MCF 10A (cell line): ENCODE data around the gene AMPD2. TPM values are rescaled to one million over a fixed set of nuclear protein-coding genes. Genes with fewer than 3 reads are reported as not detected.
"Not testable (repeated sequence)": the region's sequence is repeated elsewhere in the genome, so short reads cannot be mapped to it uniquely, and the experiment has no call there.

Source experiments
- BruUV-seq: library from RNA; stranded (reverse); fragments of 400-500 nt; replicated peaks from 2 replicates; lab custom pipeline; 2021; lab: Mats Ljungman, UMichigan
- CTCF ChIA-PET: fragments of 300-600 bp; sonication (Branson Sonifier 250); formaldehyde crosslinking; extraction: SDS; loops from one replicate; lab custom pipeline; 2021; ENCODE audit warnings: antibody characterized with exemption, inconsistent platforms; lab: Yijun Ruan, JAX
- POLR2A ChIA-PET: fragments of 300-600, 350-650 bp; sonication (Branson Sonifier 250); formaldehyde crosslinking; extraction: SDS; loops from one replicate; lab custom pipeline; 2020; ENCODE audit warnings: antibody characterized with exemption, inconsistent platforms; lab: Yijun Ruan, JAX
- DNase-seq: peaks from one replicate; pipeline ENCODE4 v3.0.0-alpha.2; 2018; ENCODE audit not compliant: unreplicated experiment
- H3K27ac Mint-ChIP-seq: one replicate; pipeline ENCODE4 v1.8.0; 2022; ENCODE audit warnings: mild to moderate bottlenecking, low read depth, mixed read lengths; ENCODE audit not compliant: unreplicated experiment
- H3K27me3 Mint-ChIP-seq: one replicate; pipeline ENCODE4 v1.8.0; 2022; ENCODE audit warnings: mixed read lengths; ENCODE audit not compliant: insufficient read depth, unreplicated experiment
- H3K36me3 Mint-ChIP-seq: one replicate; pipeline ENCODE4 v1.8.0; 2022; ENCODE audit warnings: mild to moderate bottlenecking, moderate library complexity, mixed read lengths; ENCODE audit not compliant: insufficient read depth, unreplicated experiment
- H3K4me1 Mint-ChIP-seq: one replicate; pipeline ENCODE4 v1.8.0; 2022; ENCODE audit warnings: mixed read lengths; ENCODE audit not compliant: insufficient read depth, unreplicated experiment
- H3K4me3 Mint-ChIP-seq: one replicate; pipeline ENCODE4 v1.8.0; 2022; ENCODE audit warnings: mild to moderate bottlenecking, moderate library complexity, mixed read lengths; ENCODE audit not compliant: unreplicated experiment
- H3K9me3 Mint-ChIP-seq: one replicate; pipeline ENCODE4 v1.8.0; 2022; ENCODE audit warnings: mixed read lengths; ENCODE audit not compliant: unreplicated experiment
- intact Hi-C: fragments of 100-400 bp; cut with micrococcal nuclease; formaldehyde crosslinking; loops from 2 replicates; pipeline ENCODE4 v1.14.1; 2022
- total RNA-seq: library from RNA; stranded (reverse); gene quantifications from 2 replicates; pipeline ENCODE4 v1.2.3, GENCODE V29; 2022
- TF ChIP-seq, protein P1 (sequence below): fragments of 200-600 bp; IDR thresholded peaks from one replicate; pipeline ENCODE4 v1.8.0; 2022; ENCODE audit warnings: antibody characterized with exemption, mild to moderate bottlenecking; ENCODE audit not compliant: unreplicated experiment

AMPD2 gene
- total RNA-seq, 1 experiment from 2014 or later = 49.5 TPM

DNA sequence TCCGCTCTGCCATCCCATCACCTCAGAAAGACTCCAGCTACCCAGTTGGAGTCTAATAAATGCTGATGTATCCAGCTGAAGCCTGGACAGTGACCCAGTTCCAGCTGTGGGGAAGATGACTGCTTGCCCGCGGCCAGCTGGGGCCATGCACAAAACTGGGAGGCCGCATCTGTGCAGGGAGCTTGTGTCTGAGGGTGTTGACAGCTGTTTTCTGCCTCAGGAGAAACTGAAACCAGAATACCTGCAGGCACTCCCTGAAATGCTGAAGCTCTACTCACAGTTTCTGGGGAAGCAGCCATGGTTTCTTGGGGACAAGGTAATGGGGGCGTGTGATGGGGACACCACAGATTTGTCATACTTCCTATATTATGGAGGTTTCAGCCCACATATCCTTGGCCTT lies 51.4 kb downstream of the AMPD2 start:
- Mint-ChIP-seq H3K4me3 (no peak overlapping the region), H3K4me1 (no peaks in the 10 kb centered on the region), H3K27ac (no peak overlapping the region), H3K27me3 (no peaks in the 10 kb centered on the region), H3K9me3 (no peaks in the 10 kb centered on the region), H3K36me3 (no peaks in the 10 kb centered on the region)
- intact Hi-C loops = no loop called here
- DNase-seq = no peak
- CTCF ChIA-PET = interaction anchor here (0.5 to 1.8 kb wide), 7 partner anchors 13 to 180 kb away, joined by 3 to 11 read pairs (median 3); no protein-coding TSS in a partner anchor
- TF ChIP-seq, protein P1, sequence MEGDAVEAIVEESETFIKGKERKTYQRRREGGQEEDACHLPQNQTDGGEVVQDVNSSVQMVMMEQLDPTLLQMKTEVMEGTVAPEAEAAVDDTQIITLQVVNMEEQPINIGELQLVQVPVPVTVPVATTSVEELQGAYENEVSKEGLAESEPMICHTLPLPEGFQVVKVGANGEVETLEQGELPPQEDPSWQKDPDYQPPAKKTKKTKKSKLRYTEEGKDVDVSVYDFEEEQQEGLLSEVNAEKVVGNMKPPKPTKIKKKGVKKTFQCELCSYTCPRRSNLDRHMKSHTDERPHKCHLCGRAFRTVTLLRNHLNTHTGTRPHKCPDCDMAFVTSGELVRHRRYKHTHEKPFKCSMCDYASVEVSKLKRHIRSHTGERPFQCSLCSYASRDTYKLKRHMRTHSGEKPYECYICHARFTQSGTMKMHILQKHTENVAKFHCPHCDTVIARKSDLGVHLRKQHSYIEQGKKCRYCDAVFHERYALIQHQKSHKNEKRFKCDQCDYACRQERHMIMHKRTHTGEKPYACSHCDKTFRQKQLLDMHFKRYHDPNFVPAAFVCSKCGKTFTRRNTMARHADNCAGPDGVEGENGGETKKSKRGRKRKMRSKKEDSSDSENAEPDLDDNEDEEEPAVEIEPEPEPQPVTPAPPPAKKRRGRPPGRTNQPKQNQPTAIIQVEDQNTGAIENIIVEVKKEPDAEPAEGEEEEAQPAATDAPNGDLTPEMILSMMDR = no peak
- no TSS peak for BruUV-seq
- POLR2A ChIA-PET = interaction anchor here (1.2 kb wide), 1 partner anchor 121 kb away, joined by 3 read pairs; no protein-coding TSS in a partner anchor

- H3K4me1 Mint-ChIP-seq, H3K9me3 Mint-ChIP-seq, H3K36me3 Mint-ChIP-seq, intact Hi-C loops, DNase-seq, CTCF ChIA-PET, H3K27ac Mint-ChIP-seq, BruUV-seq, H3K27me3 Mint-ChIP-seq, POLR2A ChIA-PET, H3K4me3 Mint-ChIP-seq: not testable (repeated sequence)
These were observed 54.2 kb downstream of the AMPD2 start for GRCh38 chr1:109673861-109674260.

DNA sequence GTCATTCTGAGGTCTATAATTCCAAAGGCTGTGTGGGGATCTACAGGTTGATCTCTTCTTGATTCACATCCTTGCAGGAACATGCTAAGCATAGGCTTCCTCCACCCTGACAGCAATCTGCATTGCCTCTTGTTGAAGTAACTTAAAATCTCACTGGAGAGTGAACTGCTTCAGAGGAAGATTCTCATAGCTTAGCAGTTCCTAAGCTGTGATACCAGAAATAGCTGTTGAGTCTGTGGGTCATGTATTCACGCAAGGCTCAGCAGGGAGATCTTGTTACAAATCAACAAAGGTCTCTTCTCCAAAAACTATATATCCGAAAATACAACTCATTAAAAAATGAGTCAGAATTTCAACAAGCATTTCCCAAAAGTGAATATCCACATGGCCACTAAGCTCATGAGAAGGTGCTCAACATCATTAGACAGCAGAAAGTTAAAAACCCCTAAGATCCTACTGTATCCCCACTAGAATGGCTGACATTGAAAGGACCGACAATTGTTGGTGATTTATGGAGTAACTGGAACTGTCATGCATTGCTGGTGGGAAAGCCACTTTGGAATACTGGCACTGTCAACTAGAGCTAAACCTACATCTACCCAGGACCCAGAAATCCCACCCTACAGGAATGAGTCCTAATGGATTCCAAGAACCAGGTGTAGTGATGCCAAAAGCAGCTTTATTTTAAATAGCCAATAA lies 57.2 kb downstream of the AMPD2 start:
- intact Hi-C loops, H3K27me3 Mint-ChIP-seq, H3K4me1 Mint-ChIP-seq, DNase-seq, POLR2A ChIA-PET, H3K36me3 Mint-ChIP-seq, H3K4me3 Mint-ChIP-seq, BruUV-seq, CTCF ChIA-PET, H3K9me3 Mint-ChIP-seq, H3K27ac Mint-ChIP-seq: not testable (repeated sequence)

DNA sequence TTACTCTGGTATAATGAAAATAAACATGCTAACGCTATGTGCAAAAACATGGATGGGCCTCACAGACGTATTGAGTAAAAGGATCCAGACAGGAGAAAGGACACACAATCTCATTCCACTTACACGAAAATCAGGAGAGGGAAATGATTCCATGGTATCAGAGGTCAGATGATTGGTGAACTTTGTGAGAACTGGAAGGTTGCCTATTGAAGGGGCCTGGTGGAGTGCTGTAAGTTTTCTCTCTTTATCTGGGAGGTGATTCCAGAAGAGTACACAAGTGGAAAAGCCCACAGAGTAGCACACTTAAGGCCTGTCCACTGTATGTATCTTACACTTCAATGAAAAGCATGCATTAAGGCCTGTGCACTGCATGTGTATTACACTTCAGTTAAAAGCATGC lies 57.8 kb downstream of the AMPD2 start:
- Mint-ChIP-seq H3K4me3 (no peak overlapping the region), H3K4me1 (no peaks in the 10 kb centered on the region), H3K27ac (no peak overlapping the region), H3K9me3 (no peaks in the 10 kb centered on the region), H3K27me3 (no peaks in the 10 kb centered on the region), H3K36me3 (no peaks in the 10 kb centered on the region)
- CTCF ChIA-PET = interaction anchor here (0.6 kb wide), 1 partner anchor 251 kb away, joined by 4 read pairs; no protein-coding TSS in a partner anchor
- intact Hi-C loops = no loop called here
- DNase-seq = no peak
- POLR2A ChIA-PET = no interaction called here
- TF ChIP-seq, protein P1 = no peak
- no TSS peak for BruUV-seq

GRCh38 chr1:109678637-109679036 lies 59.0 kb downstream of the AMPD2 start:
- intact Hi-C loops, BruUV-seq, DNase-seq, H3K4me3 Mint-ChIP-seq, H3K9me3 Mint-ChIP-seq, H3K36me3 Mint-ChIP-seq, H3K27me3 Mint-ChIP-seq, H3K4me1 Mint-ChIP-seq, H3K27ac Mint-ChIP-seq, CTCF ChIA-PET: not testable (repeated sequence)
- POLR2A ChIA-PET = interaction anchor here (1.0 kb wide), 1 partner anchor 40 kb away, joined by 3 read pairs; no protein-coding TSS in a partner anchor

Other genes starting within 250 kb of the AMPD2 start
- gene SORT1, start 221.9 kb upstream of the AMPD2 start, total RNA-seq = 13.3 TPM in 2 replicates
- gene PSMA5, start 193.4 kb upstream of the AMPD2 start, total RNA-seq = 109 and 113 TPM in 2 replicates
- gene SYPL2, start 153.3 kb upstream of the AMPD2 start, total RNA-seq = not detected in 2 replicates
- 3.8 and 7.3 TPM in 2 replicates for gene ATXN7L2, start 135.9 kb upstream of the AMPD2 start, total RNA-seq
- gene CYB561D1, start 125.7 kb upstream of the AMPD2 start, total RNA-seq = 6.9 and 7.8 TPM in 2 replicates
- gene AMIGO1, start 110.1 kb upstream of the AMPD2 start, total RNA-seq = 0.21 and 0.29 TPM in 2 replicates
- gene GPR61, start 80.0 kb upstream of the AMPD2 start, total RNA-seq = not detected in 2 replicates
- gene GNAI3, start 71.2 kb upstream of the AMPD2 start, total RNA-seq = 8.0 and 8.6 TPM in 2 replicates
- not detected in 2 replicates for gene GNAT2, start 221 bp upstream of the AMPD2 start, total RNA-seq
- gene GSTM4, start 36.3 kb downstream of the AMPD2 start, total RNA-seq = 4.7 and 5.8 TPM in 2 replicates
- 0.70 and 1.4 TPM in 2 replicates for gene GSTM2, start 48.2 kb downstream of the AMPD2 start, total RNA-seq
- gene GSTM1, start 68.0 kb downstream of the AMPD2 start, total RNA-seq = not detected in 2 replicates
- not detected in 2 replicates for gene GSTM5, start 92.4 kb downstream of the AMPD2 start, total RNA-seq
- not detected in 2 replicates for gene GSTM3, start 121.2 kb downstream of the AMPD2 start, total RNA-seq
- not detected in 2 replicates for gene EPS8L3, start 144.1 kb downstream of the AMPD2 start, total RNA-seq